ENCODE measurements around the gene RPL37. TPM values are rescaled to one million over a fixed set of nuclear protein-coding genes. Genes with fewer than 3 reads are reported as not detected.

RPL37 gene
- total and polyA plus RNA-seq, 9 of the 15 experiments (the other 6 are each of a cell fraction or from before 2014, with no cell fraction given) = 2,342 to 7,963 (median 4,091) TPM

GRCh38 chr5:40833712-40834229 is 1.3 kb downstream of the RPL37 start:
- Histone ChIP-seq H2AFZ (ENCODE audit: low read depth, low read length) (no peak overlapping the region), H3K27ac (ENCODE audit: extremely low read depth, low read depth, low read length) (peak overlapping the region; percentile 96), H3K4me2 (ENCODE audit: insufficient read depth, low read length) (peak overlapping the region; percentile 99), H3K9me3 (replicated peaks; ENCODE audit: control insufficient read depth, insufficient read depth, low read depth, low read length) (no peaks in the 10 kb centered on the region), H3K9ac (ENCODE audit: insufficient read depth in 1 of 2, low read depth in 2 of 2, low read length in 2 of 2) (peak overlapping the region; percentile 97 to 99), H3K4me3 (peak overlapping the region; percentile 78), H4K20me1 (replicated peaks; ENCODE audit: control insufficient read depth, insufficient read depth, low read length) (peaks cover 55% of the 10 kb centered on the region), H3K4me1 (replicated peaks in 1 of 2; ENCODE audit: control insufficient read depth in 2 of 2, insufficient read depth in 2 of 2, low read length in 2 of 2) (peaks cover 6 to 28% of the 10 kb centered on the region in 2 experiments; a peak in 4 of 5 replicates), H3K79me2 (ENCODE audit: control insufficient read depth, insufficient read depth, low read length) (peaks cover 72% of the 10 kb centered on the region), H3K36me3 (ENCODE audit: control insufficient read depth, insufficient read depth, low read length) (peaks cover 60% of the 10 kb centered on the region), H3K27me3 (ENCODE audit: control insufficient read depth in 2 of 2, insufficient read depth in 2 of 2, low read length in 2 of 2) (no peaks in the 10 kb centered on the region), H3K9me1 (ENCODE audit: control insufficient read depth, insufficient read depth, low read length) (peaks cover 5% of the 10 kb centered on the region)
- ATAC-seq = no peak
- intact Hi-C loops (cut with micrococcal nuclease) = loop anchor here (10.0 kb wide), 1 partner anchor 1409 kb away; the partner anchor contains the start of gene DAB2
- POLR2A ChIA-PET = interaction anchor here (0.6 to 13.0 kb wide), 9 partner anchors 10 to 74 kb away, joined by 3 to 125 read pairs (median 17); no protein-coding TSS in a partner anchor
- no TSS peak for BruUV-seq (replicated peaks)
- no peak for DNase-seq (ENCODE audit: extremely low read depth in 1 of 4, low spot score in 3 of 4)
- in situ Hi-C loops (cut with MboI) = no loop called here
- no peak for FAIRE-seq
- CTCF ChIA-PET (ENCODE audit: low intra/inter-chr PET ratio) = no interaction called here
- WGBS (ENCODE audit: insufficient coverage, low coverage, missing lambda C conversion rate) = under 1% methylated on average over 13 of the region's 13 CpGs
- TF ChIP-seq KHSRP (IDR thresholded peaks at IDR 0.05) = 0 out of 2 replicates have a peak, but pooled peaks have one; percentile 7
- no peak for TF ChIP-seq ZBTB49 (CRISPR knock-in tag; IDR thresholded peaks at IDR 0.05; ENCODE audit: borderline replicate concordance)
- peak; percentile 37 for TF ChIP-seq CHD1 (IDR thresholded peaks at IDR 0.05; ENCODE audit: low read length)
- no peak for TF ChIP-seq NFRKB (IDR thresholded peaks at IDR 0.05; ENCODE audit: low read depth)
- no peak for TF ChIP-seq PRPF4 (IDR thresholded peaks at IDR 0.05; ENCODE audit: insufficient read depth, low read depth, low read length, poor library complexity, severe bottlenecking)
- no peak for TF ChIP-seq ZNF232 (CRISPR knock-in tag; IDR thresholded peaks at IDR 0.05)
- peak; percentile 49; the same call in 1 of the 2 replicates for TF ChIP-seq MYC (IDR thresholded peaks at IDR 0.05; ENCODE audit: low read depth, low read length)
- TF ChIP-seq MYC (CRISPR knock-in tag; IDR thresholded peaks at IDR 0.05; ENCODE audit: borderline replicate concordance, low read depth) = no peak
- 0 out of 2 replicates have a peak, but pooled peaks have one; percentile 11 for TF ChIP-seq NCOR1 (IDR thresholded peaks at IDR 0.05)
- no peak for TF ChIP-seq NCOA4 (IDR thresholded peaks at IDR 0.05; ENCODE audit: partially characterized antibody)
- TF ChIP-seq ZNF133 (CRISPR knock-in tag; IDR thresholded peaks at IDR 0.05) = no peak
- no peak for TF ChIP-seq STAT6 (CRISPR knock-in tag; IDR thresholded peaks at IDR 0.05)
- no peak for TF ChIP-seq C11orf30 (IDR thresholded peaks at IDR 0.05; ENCODE audit: low read depth)
- no peak for TF ChIP-seq VEZF1 (CRISPR knock-in tag; IDR thresholded peaks at IDR 0.05)
